Astrocyte (in vitro differentiated cells and primary cell): ENCODE measurements around the gene PRSS12.

Experiments
- CTCF ChIP-seq: IDR thresholded peaks from 2 replicates; pipeline ENCODE4 v1.5.1; 2011; ENCODE audit warnings: low read depth, mild to moderate bottlenecking, inconsistent platforms, low read length, moderate library complexity; ENCODE audit not compliant: insufficient read depth
- EZH2 ChIP-seq: IDR thresholded peaks from 2 replicates; pipeline ENCODE4 v1.6.1; 2012; ENCODE audit warnings: mild to moderate bottlenecking, low read length, inconsistent platforms; ENCODE audit not compliant: insufficient read depth

- TF ChIP-seq EZH2 (no peak), CTCF (no peak)
Observed at GRCh38 chr4:118279328-118279727, 73.5 kb downstream of the PRSS12 start.
